ENCODE results near the gene RTL10. TPM values are rescaled to one million over a fixed set of nuclear protein-coding genes. Genes with fewer than 3 reads are reported as not detected.

The RTL10 gene
- total and polyA plus RNA-seq, 2 of the 13 experiments (the other 11 are each of a cell fraction or from before 2014, with no cell fraction given), result 14.1 to 15.8 TPM

- TF ChIP-seq ZNF572 (CRISPR knock-in tag; IDR thresholded peaks at IDR 0.05) (no peak), KDM2A (CRISPR knock-in tag; IDR thresholded peaks at IDR 0.05; ENCODE audit: borderline replicate concordance, low read depth) (peak; percentile 72; the same call in 1 of the 2 replicates), NPAS2 (CRISPR knock-in tag; IDR thresholded peaks at IDR 0.05; ENCODE audit: borderline replicate concordance) (peak; percentile 57; the same call in 1 of the 2 replicates), ZNF556 (CRISPR knock-in tag; IDR thresholded peaks at IDR 0.05; ENCODE audit: borderline replicate concordance) (no peak), KDM5B (CRISPR knock-in tag; IDR thresholded peaks at IDR 0.05; ENCODE audit: borderline replicate concordance) (peak; percentile 90), HOXA3 (CRISPR knock-in tag; IDR thresholded peaks at IDR 0.05) (peak; percentile 72), PHF8 (CRISPR knock-in tag; IDR thresholded peaks at IDR 0.05) (peak; percentile 86), ZNF615 (CRISPR knock-in tag; IDR thresholded peaks at IDR 0.05; ENCODE audit: borderline replicate concordance) (no peak), RXRA (CRISPR knock-in tag; IDR thresholded peaks at IDR 0.05) (no peak; the same call in 1 of the 2 replicates), RBAK (CRISPR knock-in tag; IDR thresholded peaks at IDR 0.05) (no peak), FOXK1 (CRISPR knock-in tag; IDR thresholded peaks at IDR 0.05; ENCODE audit: borderline replicate concordance, low read depth) (peak; percentile 78; the same call in 1 of the 2 replicates), ZNF83 (CRISPR knock-in tag; IDR thresholded peaks at IDR 0.05; ENCODE audit: borderline replicate concordance) (peak; percentile 95), POLR2AphosphoS5 (IDR thresholded peaks at IDR 0.05; ENCODE audit: low read depth, low read length) (peak; percentile 89), HHEX (CRISPR knock-in tag; IDR thresholded peaks at IDR 0.05) (no peak), USF2 (IDR thresholded peaks at IDR 0.05; ENCODE audit: low read depth, low read length) (no peak), USF2 (CRISPR knock-in tag; IDR thresholded peaks at IDR 0.05; ENCODE audit: borderline replicate concordance) (0 out of 2 replicates have a peak, but pooled peaks have one; percentile 49), CBX2 (IDR thresholded peaks at IDR 0.05; ENCODE audit: low read depth, low read length) (no peak), CBX2 (CRISPR knock-in tag; IDR thresholded peaks at IDR 0.05; ENCODE audit: low read depth) (peak; percentile 47; the same call in 1 of the 2 replicates), GATAD2A (CRISPR knock-in tag; IDR thresholded peaks at IDR 0.05) (peak; percentile 31), ZNF75D (CRISPR knock-in tag; IDR thresholded peaks at IDR 0.05; ENCODE audit: borderline replicate concordance) (no peak; the same call in 1 of the 2 replicates), JUND (CRISPR knock-in tag; IDR thresholded peaks at IDR 0.05) (0 out of 2 replicates have a peak, but pooled peaks have one; percentile 9)
- TF ChIP-seq, protein P1, sequence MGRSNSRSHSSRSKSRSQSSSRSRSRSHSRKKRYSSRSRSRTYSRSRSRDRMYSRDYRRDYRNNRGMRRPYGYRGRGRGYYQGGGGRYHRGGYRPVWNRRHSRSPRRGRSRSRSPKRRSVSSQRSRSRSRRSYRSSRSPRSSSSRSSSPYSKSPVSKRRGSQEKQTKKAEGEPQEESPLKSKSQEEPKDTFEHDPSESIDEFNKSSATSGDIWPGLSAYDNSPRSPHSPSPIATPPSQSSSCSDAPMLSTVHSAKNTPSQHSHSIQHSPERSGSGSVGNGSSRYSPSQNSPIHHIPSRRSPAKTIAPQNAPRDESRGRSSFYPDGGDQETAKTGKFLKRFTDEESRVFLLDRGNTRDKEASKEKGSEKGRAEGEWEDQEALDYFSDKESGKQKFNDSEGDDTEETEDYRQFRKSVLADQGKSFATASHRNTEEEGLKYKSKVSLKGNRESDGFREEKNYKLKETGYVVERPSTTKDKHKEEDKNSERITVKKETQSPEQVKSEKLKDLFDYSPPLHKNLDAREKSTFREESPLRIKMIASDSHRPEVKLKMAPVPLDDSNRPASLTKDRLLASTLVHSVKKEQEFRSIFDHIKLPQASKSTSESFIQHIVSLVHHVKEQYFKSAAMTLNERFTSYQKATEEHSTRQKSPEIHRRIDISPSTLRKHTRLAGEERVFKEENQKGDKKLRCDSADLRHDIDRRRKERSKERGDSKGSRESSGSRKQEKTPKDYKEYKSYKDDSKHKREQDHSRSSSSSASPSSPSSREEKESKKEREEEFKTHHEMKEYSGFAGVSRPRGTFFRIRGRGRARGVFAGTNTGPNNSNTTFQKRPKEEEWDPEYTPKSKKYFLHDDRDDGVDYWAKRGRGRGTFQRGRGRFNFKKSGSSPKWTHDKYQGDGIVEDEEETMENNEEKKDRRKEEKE (IDR thresholded peaks at IDR 0.05), result no peak
- TF ChIP-seq, protein P2, sequence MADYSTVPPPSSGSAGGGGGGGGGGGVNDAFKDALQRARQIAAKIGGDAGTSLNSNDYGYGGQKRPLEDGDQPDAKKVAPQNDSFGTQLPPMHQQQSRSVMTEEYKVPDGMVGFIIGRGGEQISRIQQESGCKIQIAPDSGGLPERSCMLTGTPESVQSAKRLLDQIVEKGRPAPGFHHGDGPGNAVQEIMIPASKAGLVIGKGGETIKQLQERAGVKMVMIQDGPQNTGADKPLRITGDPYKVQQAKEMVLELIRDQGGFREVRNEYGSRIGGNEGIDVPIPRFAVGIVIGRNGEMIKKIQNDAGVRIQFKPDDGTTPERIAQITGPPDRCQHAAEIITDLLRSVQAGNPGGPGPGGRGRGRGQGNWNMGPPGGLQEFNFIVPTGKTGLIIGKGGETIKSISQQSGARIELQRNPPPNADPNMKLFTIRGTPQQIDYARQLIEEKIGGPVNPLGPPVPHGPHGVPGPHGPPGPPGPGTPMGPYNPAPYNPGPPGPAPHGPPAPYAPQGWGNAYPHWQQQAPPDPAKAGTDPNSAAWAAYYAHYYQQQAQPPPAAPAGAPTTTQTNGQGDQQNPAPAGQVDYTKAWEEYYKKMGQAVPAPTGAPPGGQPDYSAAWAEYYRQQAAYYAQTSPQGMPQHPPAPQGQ (CRISPR knock-in tag; IDR thresholded peaks at IDR 0.05; ENCODE audit: borderline replicate concordance), result no peak
- TF ChIP-seq, protein P3, sequence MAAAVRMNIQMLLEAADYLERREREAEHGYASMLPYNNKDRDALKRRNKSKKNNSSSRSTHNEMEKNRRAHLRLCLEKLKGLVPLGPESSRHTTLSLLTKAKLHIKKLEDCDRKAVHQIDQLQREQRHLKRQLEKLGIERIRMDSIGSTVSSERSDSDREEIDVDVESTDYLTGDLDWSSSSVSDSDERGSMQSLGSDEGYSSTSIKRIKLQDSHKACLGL (CRISPR knock-in tag; IDR thresholded peaks at IDR 0.05), result peak; percentile 85
Observed at GRCh38 chr22:19854778-19855503, at the start of gene RTL10, which contains the start of gene GNB1L (continued).

Measured in HepG2 (cell line).